Effector memory CD4-positive, alpha-beta T cell (primary cell): ENCODE data around the gene PRSS57.

ENCODE experiments used
- DNase-seq, 3 donors: peaks; one replicate each; pipeline ENCODE4 v3.0.0-alpha.2; 2020
- H3K27ac ChIP-seq: 2 replicates; pipeline ENCODE4 v1.7.0; 2013; ENCODE audit warnings: mild to moderate bottlenecking, low read length, moderate library complexity; ENCODE audit not compliant: insufficient read depth, poor library complexity, severe bottlenecking
- H3K27me3 ChIP-seq: replicated peaks from 2 replicates; pipeline ENCODE4 v1.7.0; 2013; ENCODE audit warnings: mild to moderate bottlenecking, low read length; ENCODE audit not compliant: insufficient read depth, control insufficient read depth, poor library complexity, severe bottlenecking
- H3K36me3 ChIP-seq: 2 replicates; pipeline ENCODE4 v1.7.0; 2013; ENCODE audit warnings: mild to moderate bottlenecking, low read length, moderate library complexity; ENCODE audit not compliant: control insufficient read depth, insufficient read depth
- H3K4me1 ChIP-seq: 2 replicates; pipeline ENCODE4 v1.7.0; 2013; ENCODE audit warnings: low read length, mild to moderate bottlenecking; ENCODE audit not compliant: control insufficient read depth, insufficient read depth, poor library complexity, severe bottlenecking
- H3K4me3 ChIP-seq: 2 replicates; pipeline ENCODE4 v1.7.0; 2013; ENCODE audit warnings: low read length, low read depth, mild to moderate bottlenecking; ENCODE audit not compliant: insufficient read depth, poor library complexity, severe bottlenecking
- H3K9me3 ChIP-seq: 2 replicates; pipeline ENCODE4 v1.7.0; 2013; ENCODE audit warnings: mild to moderate bottlenecking, low read length, moderate library complexity; ENCODE audit not compliant: control insufficient read depth

Gene PRSS57

DNA sequence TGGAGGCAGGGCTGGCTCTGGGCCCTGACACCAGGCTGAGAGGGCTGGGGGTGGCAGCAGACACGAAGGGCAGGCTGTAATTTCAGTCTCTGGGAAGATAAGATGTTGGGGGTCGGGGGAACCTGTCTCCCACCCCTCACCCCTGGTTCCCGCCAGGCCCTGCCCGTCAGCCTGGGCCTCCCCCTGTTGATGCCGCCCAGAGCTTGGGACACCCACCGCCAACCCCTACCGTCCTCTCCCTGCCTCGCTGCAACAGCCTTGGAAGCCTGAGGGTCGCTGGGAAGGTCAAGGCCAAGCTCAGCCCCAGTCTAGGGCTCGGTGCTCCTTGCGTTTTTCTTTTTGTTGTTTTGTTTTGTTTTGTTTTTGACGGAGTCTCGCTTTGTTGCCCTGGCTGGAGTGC, 28.0 kb upstream of the PRSS57 start:
- Histone ChIP-seq H3K9me3 (no peaks in the 10 kb centered on the region), H3K27me3 (peaks cover 12% of the 10 kb centered on the region), H3K4me3 (no peak overlapping the region), H3K27ac (no peak overlapping the region), H3K36me3 (no peaks in the 10 kb centered on the region), H3K4me1 (no peaks in the 10 kb centered on the region)
- no peak for DNase-seq

DNA sequence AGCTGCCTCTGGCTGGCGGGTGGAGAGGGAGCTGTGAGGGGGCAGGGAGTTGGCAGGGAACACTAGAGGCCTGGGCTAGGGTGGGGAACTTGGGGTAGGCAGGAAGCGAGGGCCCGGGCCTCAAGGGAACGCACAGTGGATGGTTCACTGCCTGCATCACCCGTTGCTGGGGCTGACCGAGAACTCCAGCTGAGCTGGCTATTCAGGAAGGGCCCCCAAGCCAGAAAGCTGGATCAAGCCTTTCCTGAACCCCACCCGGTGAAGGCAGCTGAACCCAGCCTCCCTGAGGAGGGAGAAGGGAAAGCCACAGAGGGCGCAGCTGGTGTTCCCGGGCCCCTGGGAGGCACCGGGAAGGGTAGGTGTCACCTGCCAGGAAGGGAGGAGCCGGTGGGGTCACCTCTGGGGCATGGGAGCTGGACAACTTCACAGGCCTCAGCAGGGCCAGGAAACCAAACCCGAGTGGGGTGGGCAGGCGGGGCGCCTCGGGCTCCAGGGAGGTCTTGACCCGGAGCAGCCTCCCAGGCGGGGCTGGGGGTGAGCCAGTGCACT, 27.4 kb upstream of the PRSS57 start:
- no peaks in the 10 kb centered on the region for H3K36me3 ChIP-seq
- DNase-seq: no peak
- no peak overlapping the region for H3K4me3 ChIP-seq
- H3K4me1 ChIP-seq: no peaks in the 10 kb centered on the region
- H3K27me3 ChIP-seq: peaks cover 12% of the 10 kb centered on the region
- H3K27ac ChIP-seq: no peak overlapping the region
- no peaks in the 10 kb centered on the region for H3K9me3 ChIP-seq

DNA sequence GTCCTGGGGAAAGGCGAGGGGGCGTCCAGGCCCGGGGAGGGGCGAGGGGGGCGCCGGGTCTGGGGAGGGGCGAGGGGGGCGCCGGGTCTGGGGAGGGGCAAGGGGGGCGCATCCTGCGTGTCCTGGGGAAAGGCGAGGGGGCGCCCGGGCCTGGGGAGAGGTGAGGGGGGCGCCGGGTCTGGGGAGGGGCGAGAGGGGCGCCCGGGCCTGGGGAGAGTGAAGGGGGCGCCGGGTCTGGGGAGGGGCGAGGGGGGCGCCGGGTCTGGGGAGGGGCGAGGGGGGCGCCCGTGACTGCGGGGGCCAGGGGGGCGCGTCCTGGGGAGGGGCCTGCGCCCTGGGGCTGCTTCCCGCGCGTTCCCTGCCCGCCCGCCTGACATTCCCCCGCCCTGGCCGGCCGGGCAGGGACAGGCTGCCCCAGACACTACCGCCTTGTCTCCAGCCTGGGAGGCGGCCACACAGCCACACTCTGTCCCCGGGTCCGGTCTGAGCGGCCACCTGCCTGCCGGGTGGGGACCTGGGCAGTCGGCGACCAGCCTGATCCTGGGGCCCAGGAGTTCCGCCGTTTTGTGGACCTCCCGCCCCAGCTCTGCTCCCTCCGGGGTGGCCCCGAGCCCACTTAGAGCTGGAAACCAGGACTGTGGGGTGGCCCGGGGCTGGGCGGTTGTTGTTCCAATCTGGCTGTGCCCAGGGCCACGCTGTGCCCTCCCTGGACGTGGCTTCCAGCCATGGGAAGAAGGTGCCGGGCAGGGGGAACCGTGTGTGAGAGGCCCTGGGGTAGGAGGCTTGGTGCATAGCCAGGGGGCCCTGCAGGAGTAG, 25.3 kb upstream of the PRSS57 start:
- no peak for DNase-seq
- Histone ChIP-seq H3K27me3 (peaks cover 12% of the 10 kb centered on the region), H3K36me3 (no peaks in the 10 kb centered on the region), H3K4me3 (no peak overlapping the region), H3K27ac (no peak overlapping the region), H3K4me1 (no peaks in the 10 kb centered on the region), H3K9me3 (no peaks in the 10 kb centered on the region)

DNA sequence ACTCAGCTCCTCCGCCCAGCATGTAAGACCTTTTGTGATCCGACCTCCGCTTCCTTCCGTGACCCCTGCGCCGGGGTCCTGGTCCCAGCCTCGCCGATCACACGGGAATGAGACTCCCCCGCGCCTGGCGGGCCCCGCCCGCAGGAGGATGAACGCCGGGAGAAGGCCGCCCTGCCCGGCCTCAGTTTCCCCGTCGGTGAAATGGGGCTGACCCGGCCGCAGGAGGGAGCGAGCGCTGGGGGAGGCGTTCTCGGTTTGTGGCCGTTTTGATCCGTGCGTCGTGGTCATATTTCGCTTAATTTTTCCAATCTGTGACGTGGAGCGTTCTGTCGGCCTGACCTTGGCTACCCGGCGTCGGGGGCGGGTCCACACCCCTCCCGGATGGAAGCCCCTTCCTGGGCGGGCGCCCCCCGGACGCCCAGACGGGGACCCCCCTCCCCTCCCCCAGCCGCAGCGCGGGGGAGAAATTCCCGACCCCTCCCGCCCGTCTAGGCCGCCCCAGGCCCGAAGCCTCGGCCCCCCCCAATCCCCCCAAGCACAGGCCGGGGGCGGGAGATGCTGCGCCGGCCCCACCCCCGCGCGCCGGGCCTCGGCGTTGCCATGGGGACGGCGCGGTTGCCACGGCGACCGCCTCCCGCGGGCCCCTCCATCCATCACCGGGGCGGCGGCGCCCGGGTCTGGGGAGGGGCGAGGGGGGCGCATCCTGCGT, 24.5 kb upstream of the PRSS57 start:
- H3K4me1 ChIP-seq: no peaks in the 10 kb centered on the region
- H3K36me3 ChIP-seq: no peaks in the 10 kb centered on the region
- H3K4me3 ChIP-seq: no peak overlapping the region
- no peaks in the 10 kb centered on the region for H3K9me3 ChIP-seq
- H3K27me3 ChIP-seq: peaks cover 12% of the 10 kb centered on the region
- no peak overlapping the region for H3K27ac ChIP-seq
- DNase-seq: no peak

DNA sequence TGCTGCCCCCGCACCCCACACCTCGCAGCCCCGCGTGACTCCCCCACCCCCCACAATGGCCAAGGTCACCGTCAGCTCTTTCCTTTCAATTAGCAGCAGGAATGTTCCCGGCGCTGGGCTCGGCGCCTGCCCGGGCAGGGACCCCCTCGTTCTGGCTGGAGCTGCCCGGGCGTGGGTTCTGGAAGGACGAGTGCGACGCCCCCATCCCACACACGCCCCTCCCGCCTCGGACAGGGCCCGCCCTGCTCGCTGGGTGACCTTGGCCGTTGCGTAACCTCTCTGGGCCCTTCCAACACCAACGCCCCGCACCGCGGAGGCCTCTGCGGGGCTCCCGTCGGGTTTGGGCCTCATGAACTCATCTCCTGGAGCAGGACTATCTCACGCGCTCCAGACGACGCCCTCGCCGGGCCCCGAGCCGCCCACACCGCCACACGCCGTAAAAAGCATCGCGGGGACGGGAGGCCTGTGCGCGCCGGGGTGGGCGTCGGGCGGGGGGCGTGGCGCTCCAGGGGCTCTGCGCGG, 23.8 kb upstream of the PRSS57 start:
- no peak overlapping the region for H3K4me3 ChIP-seq
- no peaks in the 10 kb centered on the region for H3K36me3 ChIP-seq
- no peaks in the 10 kb centered on the region for H3K4me1 ChIP-seq
- no peak for DNase-seq
- H3K9me3 ChIP-seq: no peaks in the 10 kb centered on the region
- H3K27me3 ChIP-seq: peaks cover 12% of the 10 kb centered on the region
- no peak overlapping the region for H3K27ac ChIP-seq

DNA sequence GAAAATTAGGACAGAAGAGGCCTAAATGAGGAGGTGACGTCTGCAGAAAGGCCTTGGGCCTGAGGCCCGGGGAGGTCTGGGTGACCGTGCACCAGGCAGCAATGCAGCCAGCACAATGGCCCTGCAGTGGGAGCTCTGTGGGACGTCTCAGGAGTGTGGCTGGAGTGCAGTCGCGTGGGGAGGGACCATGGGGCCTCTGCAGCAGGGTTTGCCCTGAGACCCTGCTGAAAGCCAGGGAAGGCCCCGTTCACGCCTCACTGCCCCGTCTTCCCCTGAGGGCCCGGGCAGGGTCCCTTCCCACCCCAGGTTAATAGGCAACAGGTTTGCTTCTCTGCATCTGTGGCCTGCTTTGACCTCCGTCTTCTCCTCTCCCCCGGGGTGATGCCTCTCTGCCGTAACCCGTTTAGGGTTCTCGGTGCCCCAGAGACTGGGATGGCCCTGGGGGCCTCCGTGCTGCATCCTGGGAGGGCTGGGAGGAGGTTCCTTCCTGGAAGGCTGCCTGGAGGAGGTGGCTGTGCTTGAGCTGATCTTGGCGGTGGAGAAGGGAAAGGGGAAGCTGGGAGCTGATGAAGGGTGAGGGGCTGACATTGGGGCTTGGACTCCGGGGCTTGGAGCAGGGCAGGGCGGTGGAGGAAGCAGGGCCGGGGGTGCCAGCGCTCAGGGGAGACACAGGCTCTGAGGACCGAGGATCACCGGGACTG, 23.1 kb upstream of the PRSS57 start:
- peaks cover 12% of the 10 kb centered on the region for H3K27me3 ChIP-seq
- H3K36me3 ChIP-seq: no peaks in the 10 kb centered on the region
- no peaks in the 10 kb centered on the region for H3K9me3 ChIP-seq
- H3K27ac ChIP-seq: no peak overlapping the region
- no peaks in the 10 kb centered on the region for H3K4me1 ChIP-seq
- H3K4me3 ChIP-seq: no peak overlapping the region
- no peak for DNase-seq

DNA sequence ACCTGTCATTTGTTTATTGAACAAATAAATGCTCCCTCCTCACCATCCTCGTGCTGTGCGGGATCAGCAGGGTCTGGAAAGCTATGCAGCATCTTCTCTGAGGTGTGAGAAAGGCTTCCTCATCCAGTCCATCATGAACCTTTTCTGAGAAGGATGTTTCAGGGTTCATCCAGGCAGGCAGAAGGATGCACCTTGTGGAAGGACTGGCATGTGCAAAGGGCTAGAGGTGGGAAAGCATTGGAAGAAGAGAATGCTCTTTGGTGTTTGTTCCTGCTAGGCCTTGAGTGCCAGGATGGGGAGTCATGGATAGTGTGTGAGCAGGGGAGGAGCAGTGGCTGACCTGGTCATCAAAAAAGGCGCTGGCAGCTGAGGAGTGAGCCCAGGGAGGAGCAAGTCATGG, 20.1 kb upstream of the PRSS57 start:
- DNase-seq: no peak
- no peaks in the 10 kb centered on the region for H3K36me3 ChIP-seq
- H3K4me3 ChIP-seq: no peak overlapping the region
- no peaks in the 10 kb centered on the region for H3K9me3 ChIP-seq
- no peaks in the 10 kb centered on the region for H3K4me1 ChIP-seq
- no peak overlapping the region for H3K27ac ChIP-seq
- peaks cover 9% of the 10 kb centered on the region for H3K27me3 ChIP-seq

DNA sequence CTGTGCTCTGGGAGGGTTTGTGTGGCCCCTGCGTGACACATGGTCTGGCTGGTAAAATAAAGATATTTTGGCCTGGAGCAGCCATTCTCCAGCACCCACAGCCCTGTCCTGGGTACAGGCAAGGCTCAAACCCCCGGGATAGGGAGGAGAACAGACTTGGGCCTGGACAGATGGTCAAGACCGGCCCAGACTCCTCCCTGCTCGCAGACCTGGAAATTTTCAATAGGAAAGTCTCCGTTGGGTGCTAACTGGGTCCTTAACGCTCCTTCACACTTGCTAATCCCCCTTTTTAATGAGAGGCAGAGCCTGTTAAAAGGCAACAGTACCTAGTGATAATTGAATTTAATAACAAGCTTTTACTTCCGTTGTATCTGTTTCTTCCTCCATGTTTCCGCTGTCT, 16.0 kb upstream of the PRSS57 start:
- H3K36me3 ChIP-seq: no peaks in the 10 kb centered on the region
- H3K4me1 ChIP-seq: no peaks in the 10 kb centered on the region
- peaks cover 17% of the 10 kb centered on the region for H3K27me3 ChIP-seq
- H3K9me3 ChIP-seq: no peaks in the 10 kb centered on the region
- no peak overlapping the region for H3K27ac ChIP-seq
- no peak overlapping the region for H3K4me3 ChIP-seq
- no peak for DNase-seq

DNA sequence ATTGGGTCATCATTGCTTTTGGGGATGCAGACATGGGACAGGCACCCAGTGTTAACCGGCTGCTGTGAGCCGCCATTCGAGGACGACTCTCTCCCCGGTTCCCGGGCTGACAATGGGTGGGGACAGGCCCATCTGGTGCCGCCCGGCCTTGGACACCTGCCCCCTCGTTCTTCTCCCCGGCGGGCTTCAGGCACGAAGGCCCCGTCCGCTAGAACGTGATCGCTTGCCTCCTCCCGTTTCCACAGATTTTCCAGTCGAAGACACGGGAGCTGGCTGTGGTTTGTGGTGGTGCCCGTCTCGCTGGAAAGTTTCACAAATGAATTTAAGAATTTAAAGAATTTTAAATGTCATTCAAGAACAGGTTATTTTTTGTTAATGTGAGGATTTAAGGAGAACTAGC, 15.5 kb upstream of the PRSS57 start:
- Histone ChIP-seq H3K4me1 (no peaks in the 10 kb centered on the region), H3K27me3 (peaks cover 17% of the 10 kb centered on the region), H3K4me3 (no peak overlapping the region), H3K27ac (no peak overlapping the region), H3K9me3 (no peaks in the 10 kb centered on the region), H3K36me3 (no peaks in the 10 kb centered on the region)
- DNase-seq: no peak
